GM23338 (cell line): ENCODE measurements around the gene GP2. TPM values are rescaled to one million over a fixed set of nuclear protein-coding genes. Genes with fewer than 3 reads are reported as not detected.

ENCODE experiments used
- ATAC-seq: fragments of 200-7000 bp; cut with Tn5 transposase; 3 replicates; pipeline ENCODE4 v1.9.1; 2020
- DNase-seq: peaks from one replicate; pipeline ENCODE4 v3.0.0-alpha.2; 2015; ENCODE audit warnings: low spot score
- H2AFZ ChIP-seq: fragments of 200-600 bp; sonication (generic); 2 replicates; pipeline ENCODE4 v1.8.0; 2016; ENCODE audit warnings: antibody characterized with exemption, mild to moderate bottlenecking, moderate library complexity
- H3F3A ChIP-seq: fragments of 200-600 bp; sonication (generic); replicated peaks from 2 replicates; pipeline ENCODE4 v1.8.0; 2017; ENCODE audit warnings: antibody characterized with exemption, mixed run types, low read depth
- H3K27ac ChIP-seq: fragments of 200-600 bp; sonication (generic); 2 replicates; pipeline ENCODE4 v1.6.1; 2016; ENCODE audit warnings: low read depth
- H3K27me3 ChIP-seq: fragments of 200-600 bp; sonication (generic); 2 replicates; pipeline ENCODE4 v1.8.0; 2016; ENCODE audit warnings: mild to moderate bottlenecking, mixed run types, moderate library complexity; ENCODE audit not compliant: insufficient read depth
- H3K36me3 ChIP-seq: fragments of 200-600 bp; sonication (generic); 2 replicates; pipeline ENCODE4 v1.8.0; 2016; ENCODE audit warnings: mild to moderate bottlenecking; ENCODE audit not compliant: insufficient read depth
- H3K4me1 ChIP-seq: fragments of 200-600 bp; sonication (generic); 2 replicates; pipeline ENCODE4 v1.8.0; 2016; ENCODE audit warnings: mild to moderate bottlenecking, moderate library complexity; ENCODE audit not compliant: insufficient read depth
- H3K4me2 ChIP-seq: fragments of 200-600 bp; sonication (generic); 2 replicates; pipeline ENCODE4 v1.7.1; 2017; ENCODE audit warnings: mixed run types
- H3K4me3 ChIP-seq: fragments of 200-600 bp; sonication (generic); 2 replicates; pipeline ENCODE4 v1.6.1; 2016; ENCODE audit warnings: mixed run types
- H3K79me2 ChIP-seq: fragments of 200-600 bp; sonication (generic); replicated peaks from 2 replicates; pipeline ENCODE4 v1.8.0; 2017; ENCODE audit warnings: mild to moderate bottlenecking; ENCODE audit not compliant: insufficient read depth
- H3K9me2 ChIP-seq: fragments of 200-600 bp; sonication (generic); 2 replicates; pipeline ENCODE4 v1.8.0; 2017; ENCODE audit not compliant: insufficient read depth
- H4K20me1 ChIP-seq: fragments of 200-600 bp; sonication (generic); replicated peaks from 2 replicates; pipeline ENCODE4 v1.8.0; 2017; ENCODE audit warnings: mild to moderate bottlenecking; ENCODE audit not compliant: insufficient read depth
- H3K27ac Mint-ChIP-seq: 2 replicates; pipeline ENCODE4 v1.8.0; 2020; ENCODE audit warnings: inconsistent platforms, mild to moderate bottlenecking, moderate library complexity, mixed read lengths
- H3K27me3 Mint-ChIP-seq: 3 replicates; pipeline ENCODE4 v1.8.0; 2022; ENCODE audit warnings: low read depth, mild to moderate bottlenecking, moderate library complexity, mixed read lengths, inconsistent platforms; ENCODE audit not compliant: insufficient read depth, poor library complexity
- H3K36me3 Mint-ChIP-seq: 3 replicates; pipeline ENCODE4 v1.8.0; 2021; ENCODE audit warnings: low read depth, mild to moderate bottlenecking, inconsistent platforms, moderate library complexity, mixed read lengths
- H3K4me1 Mint-ChIP-seq: 3 replicates; pipeline ENCODE4 v1.8.0; 2020; ENCODE audit warnings: mild to moderate bottlenecking, inconsistent platforms, mixed read lengths
- H3K4me3 Mint-ChIP-seq: 3 replicates; pipeline ENCODE4 v1.8.0; 2021; ENCODE audit warnings: moderate library complexity, mild to moderate bottlenecking, inconsistent platforms, mixed read lengths
- H3K9me3 Mint-ChIP-seq: 3 replicates; pipeline ENCODE4 v1.8.0; 2020; ENCODE audit warnings: moderate library complexity, mild to moderate bottlenecking, inconsistent platforms, mixed read lengths
- CREB1 ChIP-seq: fragments of 250-450 bp; sonication (Bioruptor Pico); IDR thresholded peaks from 2 replicates; pipeline ENCODE4 v1.5.0; 2020; ENCODE audit warnings: low read depth, mild to moderate bottlenecking, moderate library complexity
- EZH2 ChIP-seq: fragments of 200-600 bp; sonication (generic); IDR thresholded peaks from one replicate; pipeline ENCODE4 v1.8.0; 2017; ENCODE audit warnings: antibody characterized with exemption, mild to moderate bottlenecking, low read depth; ENCODE audit not compliant: unreplicated experiment
- JUNB ChIP-seq: IDR thresholded peaks from one replicate; pipeline ENCODE4 v1.6.1; 2016; ENCODE audit warnings: antibody characterized with exemption; ENCODE audit not compliant: unreplicated experiment
- NANOG ChIP-seq: IDR thresholded peaks from 2 replicates; pipeline ENCODE4 v1.6.1; 2016; ENCODE audit warnings: antibody characterized with exemption, borderline replicate concordance
- STAT1 ChIP-seq: IDR thresholded peaks from one replicate; pipeline ENCODE4 v1.6.1; 2016; ENCODE audit warnings: antibody characterized with exemption; ENCODE audit not compliant: unreplicated experiment
- ZNF114 ChIP-seq: fragments of 250-450 bp; sonication (Bioruptor Pico); IDR thresholded peaks from 2 replicates; pipeline ENCODE4 v1.5.0; 2020; ENCODE audit warnings: mild to moderate bottlenecking, moderate library complexity
- ZNF331 ChIP-seq: fragments of 250-450 bp; sonication (Bioruptor Pico); IDR thresholded peaks from 2 replicates; pipeline ENCODE4 v1.5.0; 2020; ENCODE audit warnings: low read depth, mild to moderate bottlenecking, moderate library complexity
- polyA plus RNA-seq: library from polyadenylated mRNA; unstranded; fragments of >200 nt; fragmentation: Nextera tagmentation; extraction: Ambion mirVana; gene quantifications from 2 replicates; pipeline ENCODE4 v1.2.1, GENCODE V29; 2016
- total RNA-seq: library from RNA; depleted of rRNA; stranded (reverse); fragments of >200 nt; shearing (Covaris generic); gene quantifications from 2 replicates; pipeline ENCODE4 v1.2.3, GENCODE V29; 2014
- TF ChIP-seq, protein P1 (sequence below): fragments of 250-450 bp; sonication (Bioruptor Pico); IDR thresholded peaks from 2 replicates; pipeline ENCODE4 v1.5.0; 2020; ENCODE audit warnings: mild to moderate bottlenecking, moderate library complexity
- TF ChIP-seq, protein P2 (sequence below), 2 experiments: fragments of 200-600 bp in 1 of 2; sonication (generic) in 1 of 2; conservative IDR thresholded peaks; 2 replicates each; pipeline versions ENCODE4 v1.5.1 to v1.6.1; 2016 to 2017; ENCODE audit warnings: antibody characterized with exemption in 2 of 2, low read depth in 2 of 2, mild to moderate bottlenecking in 2 of 2, moderate library complexity in 1 of 2

Gene GP2
- total and polyA plus RNA-seq, 2 experiments from 2014 or later = not detected

DNA sequence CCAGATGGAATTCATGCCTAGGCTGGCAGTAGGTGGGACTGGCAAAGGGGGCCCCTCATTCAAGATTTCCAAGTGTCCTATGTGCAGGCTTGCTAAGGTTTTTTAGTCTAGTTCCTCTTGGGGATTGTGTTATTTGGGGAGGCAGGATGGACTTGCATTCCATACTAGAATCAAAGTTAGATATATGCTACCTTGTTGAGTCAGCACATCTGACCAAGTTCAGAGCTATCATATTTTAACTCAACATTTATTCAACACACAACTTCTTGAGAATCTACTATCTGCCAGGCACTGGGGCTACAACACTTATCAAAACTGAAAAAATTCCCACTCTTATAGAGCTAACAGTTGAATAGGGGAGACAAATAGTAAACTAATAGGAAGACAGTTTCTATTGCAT is 6.7 kb downstream of the GP2 start (continued):
- TF ChIP-seq, protein P1, sequence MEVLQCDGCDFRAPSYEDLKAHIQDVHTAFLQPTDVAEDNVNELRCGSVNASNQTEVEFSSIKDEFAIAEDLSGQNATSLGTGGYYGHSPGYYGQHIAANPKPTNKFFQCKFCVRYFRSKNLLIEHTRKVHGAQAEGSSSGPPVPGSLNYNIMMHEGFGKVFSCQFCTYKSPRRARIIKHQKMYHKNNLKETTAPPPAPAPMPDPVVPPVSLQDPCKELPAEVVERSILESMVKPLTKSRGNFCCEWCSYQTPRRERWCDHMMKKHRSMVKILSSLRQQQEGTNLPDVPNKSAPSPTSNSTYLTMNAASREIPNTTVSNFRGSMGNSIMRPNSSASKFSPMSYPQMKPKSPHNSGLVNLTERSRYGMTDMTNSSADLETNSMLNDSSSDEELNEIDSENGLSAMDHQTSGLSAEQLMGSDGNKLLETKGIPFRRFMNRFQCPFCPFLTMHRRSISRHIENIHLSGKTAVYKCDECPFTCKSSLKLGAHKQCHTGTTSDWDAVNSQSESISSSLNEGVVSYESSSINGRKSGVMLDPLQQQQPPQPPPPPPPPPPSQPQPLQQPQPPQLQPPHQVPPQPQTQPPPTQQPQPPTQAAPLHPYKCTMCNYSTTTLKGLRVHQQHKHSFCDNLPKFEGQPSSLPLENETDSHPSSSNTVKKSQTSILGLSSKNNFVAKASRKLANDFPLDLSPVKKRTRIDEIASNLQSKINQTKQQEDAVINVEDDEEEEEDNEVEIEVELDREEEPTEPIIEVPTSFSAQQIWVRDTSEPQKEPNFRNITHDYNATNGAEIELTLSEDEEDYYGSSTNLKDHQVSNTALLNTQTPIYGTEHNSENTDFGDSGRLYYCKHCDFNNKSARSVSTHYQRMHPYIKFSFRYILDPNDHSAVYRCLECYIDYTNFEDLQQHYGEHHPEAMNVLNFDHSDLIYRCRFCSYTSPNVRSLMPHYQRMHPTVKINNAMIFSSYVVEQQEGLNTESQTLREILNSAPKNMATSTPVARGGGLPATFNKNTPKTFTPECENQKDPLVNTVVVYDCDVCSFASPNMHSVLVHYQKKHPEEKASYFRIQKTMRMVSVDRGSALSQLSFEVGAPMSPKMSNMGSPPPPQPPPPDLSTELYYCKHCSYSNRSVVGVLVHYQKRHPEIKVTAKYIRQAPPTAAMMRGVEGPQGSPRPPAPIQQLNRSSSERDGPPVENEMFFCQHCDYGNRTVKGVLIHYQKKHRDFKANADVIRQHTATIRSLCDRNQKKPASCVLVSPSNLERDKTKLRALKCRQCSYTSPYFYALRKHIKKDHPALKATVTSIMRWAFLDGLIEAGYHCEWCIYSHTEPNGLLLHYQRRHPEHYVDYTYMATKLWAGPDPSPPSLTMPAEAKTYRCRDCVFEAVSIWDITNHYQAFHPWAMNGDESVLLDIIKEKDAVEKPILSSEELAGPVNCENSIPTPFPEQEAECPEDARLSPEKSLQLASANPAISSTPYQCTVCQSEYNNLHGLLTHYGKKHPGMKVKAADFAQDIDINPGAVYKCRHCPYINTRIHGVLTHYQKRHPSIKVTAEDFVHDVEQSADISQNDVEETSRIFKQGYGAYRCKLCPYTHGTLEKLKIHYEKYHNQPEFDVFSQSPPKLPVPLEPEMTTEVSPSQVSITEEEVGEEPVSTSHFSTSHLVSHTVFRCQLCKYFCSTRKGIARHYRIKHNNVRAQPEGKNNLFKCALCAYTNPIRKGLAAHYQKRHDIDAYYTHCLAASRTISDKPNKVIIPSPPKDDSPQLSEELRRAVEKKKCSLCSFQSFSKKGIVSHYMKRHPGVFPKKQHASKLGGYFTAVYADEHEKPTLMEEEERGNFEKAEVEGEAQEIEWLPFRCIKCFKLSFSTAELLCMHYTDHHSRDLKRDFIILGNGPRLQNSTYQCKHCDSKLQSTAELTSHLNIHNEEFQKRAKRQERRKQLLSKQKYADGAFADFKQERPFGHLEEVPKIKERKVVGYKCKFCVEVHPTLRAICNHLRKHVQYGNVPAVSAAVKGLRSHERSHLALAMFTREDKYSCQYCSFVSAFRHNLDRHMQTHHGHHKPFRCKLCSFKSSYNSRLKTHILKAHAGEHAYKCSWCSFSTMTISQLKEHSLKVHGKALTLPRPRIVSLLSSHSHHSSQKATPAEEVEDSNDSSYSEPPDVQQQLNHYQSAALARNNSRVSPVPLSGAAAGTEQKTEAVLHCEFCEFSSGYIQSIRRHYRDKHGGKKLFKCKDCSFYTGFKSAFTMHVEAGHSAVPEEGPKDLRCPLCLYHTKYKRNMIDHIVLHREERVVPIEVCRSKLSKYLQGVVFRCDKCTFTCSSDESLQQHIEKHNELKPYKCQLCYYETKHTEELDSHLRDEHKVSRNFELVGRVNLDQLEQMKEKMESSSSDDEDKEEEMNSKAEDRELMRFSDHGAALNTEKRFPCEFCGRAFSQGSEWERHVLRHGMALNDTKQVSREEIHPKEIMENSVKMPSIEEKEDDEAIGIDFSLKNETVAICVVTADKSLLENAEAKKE (CRISPR knock-in tag) = no peak
- no peak for TF ChIP-seq STAT1
- no peak for TF ChIP-seq ZNF331 (CRISPR knock-in tag)
- TF ChIP-seq, protein P2, sequence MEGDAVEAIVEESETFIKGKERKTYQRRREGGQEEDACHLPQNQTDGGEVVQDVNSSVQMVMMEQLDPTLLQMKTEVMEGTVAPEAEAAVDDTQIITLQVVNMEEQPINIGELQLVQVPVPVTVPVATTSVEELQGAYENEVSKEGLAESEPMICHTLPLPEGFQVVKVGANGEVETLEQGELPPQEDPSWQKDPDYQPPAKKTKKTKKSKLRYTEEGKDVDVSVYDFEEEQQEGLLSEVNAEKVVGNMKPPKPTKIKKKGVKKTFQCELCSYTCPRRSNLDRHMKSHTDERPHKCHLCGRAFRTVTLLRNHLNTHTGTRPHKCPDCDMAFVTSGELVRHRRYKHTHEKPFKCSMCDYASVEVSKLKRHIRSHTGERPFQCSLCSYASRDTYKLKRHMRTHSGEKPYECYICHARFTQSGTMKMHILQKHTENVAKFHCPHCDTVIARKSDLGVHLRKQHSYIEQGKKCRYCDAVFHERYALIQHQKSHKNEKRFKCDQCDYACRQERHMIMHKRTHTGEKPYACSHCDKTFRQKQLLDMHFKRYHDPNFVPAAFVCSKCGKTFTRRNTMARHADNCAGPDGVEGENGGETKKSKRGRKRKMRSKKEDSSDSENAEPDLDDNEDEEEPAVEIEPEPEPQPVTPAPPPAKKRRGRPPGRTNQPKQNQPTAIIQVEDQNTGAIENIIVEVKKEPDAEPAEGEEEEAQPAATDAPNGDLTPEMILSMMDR (conservative IDR thresholded peaks at IDR 0.05; ENCODE audit: low read depth in 2 of 2) = no peak
- TF ChIP-seq JUNB = no peak

DNA sequence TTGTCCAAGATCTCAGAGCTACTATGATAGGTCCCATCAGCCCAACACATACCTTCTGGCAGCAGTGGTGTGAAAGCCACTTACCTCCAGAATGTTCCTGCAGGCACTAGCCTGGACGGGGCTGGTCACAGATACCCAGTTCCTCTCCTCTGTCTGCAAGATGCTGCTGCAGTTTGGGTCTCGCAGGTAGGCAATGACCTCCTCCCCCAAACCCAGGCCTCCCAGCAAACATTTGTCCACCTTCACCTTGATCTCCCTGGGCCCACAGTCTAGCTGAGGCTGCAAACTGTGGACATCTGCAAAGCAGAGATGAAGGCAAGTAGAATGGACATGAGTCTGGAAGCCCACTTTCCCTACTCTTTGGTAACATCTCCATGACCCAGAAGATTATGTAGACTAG is 7.1 kb downstream of the GP2 start:
- Histone ChIP-seq H4K20me1 (no peaks in the 10 kb centered on the region), H3K9me2 (peaks cover 3% of the 10 kb centered on the region), H3K4me1 (no peaks in the 10 kb centered on the region), H3K79me2 (no peaks in the 10 kb centered on the region), H3K4me3 (no peak overlapping the region), H2AFZ (no peak overlapping the region), H3K27ac (no peak overlapping the region), H3F3A (no peaks in the 10 kb centered on the region), H3K36me3 (no peaks in the 10 kb centered on the region), H3K27me3 (no peaks in the 10 kb centered on the region), H3K4me2 (no peak overlapping the region)
- H3K27me3 Mint-ChIP-seq = no peaks in the 10 kb centered on the region
- H3K4me1 Mint-ChIP-seq = 0 out of 3 replicates have a peak, but pooled peaks cover 2% of the 10 kb centered on the region
- no peak for ATAC-seq
- H3K9me3 Mint-ChIP-seq = no peaks in the 10 kb centered on the region
- no peaks in the 10 kb centered on the region for H3K36me3 Mint-ChIP-seq
- H3K27ac Mint-ChIP-seq = no peak overlapping the region
- no peak overlapping the region for H3K4me3 Mint-ChIP-seq
- no peak for DNase-seq
- TF ChIP-seq, protein P2 (conservative IDR thresholded peaks at IDR 0.05; ENCODE audit: low read depth in 2 of 2) = no peak
- TF ChIP-seq EZH2 = no peak
- no peak for TF ChIP-seq STAT1
- TF ChIP-seq ZNF331 (CRISPR knock-in tag) = no peak
- no peak for TF ChIP-seq ZNF114 (CRISPR knock-in tag)
- no peak for TF ChIP-seq CREB1
- no peak for TF ChIP-seq NANOG
